Caco-2 (cell line): ENCODE results near the gene TOPBP1. TPM values are rescaled to one million over a fixed set of nuclear protein-coding genes. Genes with fewer than 3 reads are reported as not detected.
A peak's percentile ranks its signal among the peaks of the same experiment; 100 is the strongest.
"Not testable (repeated sequence)": the region's sequence is repeated elsewhere in the genome, so short reads cannot be mapped to it uniquely, and the experiment has no call there.

ENCODE experiments used
- BruUV-seq: library from RNA; stranded (reverse); fragments of 400-500 nt; replicated peaks from 2 replicates; lab custom pipeline; 2021; lab: Mats Ljungman, UMichigan
- CTCF ChIA-PET: fragments of 300-600 bp; sonication (Branson Sonifier 250); formaldehyde crosslinking; loops from one replicate; lab custom pipeline; 2022; ENCODE audit warnings: antibody characterized with exemption; lab: Charles Lee
- POLR2A ChIA-PET: fragments of 300-600 bp; sonication (Branson Sonifier 250); formaldehyde crosslinking; loops from one replicate; lab custom pipeline; 2022; ENCODE audit warnings: antibody characterized with exemption; lab: Charles Lee
- DNase-seq, 2 experiments: peaks; one replicate each; pipeline versions ENCODE4 v3.0.0 to v3.0.0-alpha.2; 2020 to 2022
- H3K27me3 ChIP-seq: replicated peaks from 2 replicates; pipeline ENCODE4 v1.6.0; 2011; ENCODE audit warnings: low read length; ENCODE audit not compliant: control insufficient read depth, insufficient read depth
- H3K36me3 ChIP-seq: 2 replicates; pipeline ENCODE4 v1.5.1; 2011; ENCODE audit warnings: low read length; ENCODE audit not compliant: control insufficient read depth, insufficient read depth
- H3K4me1 ChIP-seq: fragments of 250-450 bp; sonication (Bioruptor Pico); 2 replicates; pipeline ENCODE4 v1.5.1; 2020; ENCODE audit warnings: mild to moderate bottlenecking
- H3K4me3 ChIP-seq: 2 replicates; pipeline ENCODE4 v1.5.1; 2011; ENCODE audit warnings: low read depth, mild to moderate bottlenecking, control low read depth, low read length
- H3K9me3 ChIP-seq: fragments of 250-450 bp; sonication (Bioruptor Pico); 2 replicates; pipeline ENCODE4 v1.5.1; 2020; ENCODE audit warnings: mild to moderate bottlenecking, moderate library complexity
- H3K27ac Mint-ChIP-seq: one replicate; pipeline ENCODE4 v1.8.0; 2022; ENCODE audit warnings: mixed read lengths; ENCODE audit not compliant: unreplicated experiment
- H3K27me3 Mint-ChIP-seq: one replicate; pipeline ENCODE4 v1.8.0; 2022; ENCODE audit warnings: mixed read lengths; ENCODE audit not compliant: insufficient read depth, unreplicated experiment
- H3K36me3 Mint-ChIP-seq: one replicate; pipeline ENCODE4 v1.8.0; 2022; ENCODE audit warnings: mild to moderate bottlenecking, mixed read lengths; ENCODE audit not compliant: insufficient read depth, unreplicated experiment
- H3K4me1 Mint-ChIP-seq: one replicate; pipeline ENCODE4 v1.8.0; 2022; ENCODE audit warnings: low read depth, mixed read lengths; ENCODE audit not compliant: unreplicated experiment
- H3K4me3 Mint-ChIP-seq: one replicate; pipeline ENCODE4 v1.8.0; 2022; ENCODE audit warnings: mild to moderate bottlenecking, moderate library complexity, mixed read lengths; ENCODE audit not compliant: unreplicated experiment
- H3K9me3 Mint-ChIP-seq: one replicate; pipeline ENCODE4 v1.8.0; 2022; ENCODE audit warnings: mixed read lengths; ENCODE audit not compliant: unreplicated experiment
- intact Hi-C: fragments of 100-400 bp; cut with micrococcal nuclease; formaldehyde crosslinking; loops from one replicate; pipeline ENCODE4 v1.10.0; 2022; ENCODE audit not compliant: unreplicated experiment
- total RNA-seq: library from RNA; stranded (reverse); gene quantifications from 2 replicates; pipeline ENCODE4 v1.2.3, GENCODE V29; 2022
- TF ChIP-seq, protein P1 (sequence below), 2 experiments: fragments of 200-600 bp in 1 of 2; IDR thresholded peaks; 1 replicate in 1 of 2; 2 replicates in 1 of 2; pipeline versions ENCODE4 v1.5.1 to v1.8.0; 2011 to 2022; ENCODE audit warnings: antibody characterized with exemption in 1 of 2, control low read depth in 1 of 2, inconsistent platforms in 1 of 2, low read depth in 1 of 2, low read length in 1 of 2, mild to moderate bottlenecking in 1 of 2, moderate library complexity in 1 of 2; ENCODE audit not compliant: insufficient read depth in 1 of 2, severe bottlenecking in 1 of 2, unreplicated experiment in 1 of 2

TOPBP1 gene
- total RNA-seq, 1 experiment from 2014 or later: 57.1 TPM

DNA sequence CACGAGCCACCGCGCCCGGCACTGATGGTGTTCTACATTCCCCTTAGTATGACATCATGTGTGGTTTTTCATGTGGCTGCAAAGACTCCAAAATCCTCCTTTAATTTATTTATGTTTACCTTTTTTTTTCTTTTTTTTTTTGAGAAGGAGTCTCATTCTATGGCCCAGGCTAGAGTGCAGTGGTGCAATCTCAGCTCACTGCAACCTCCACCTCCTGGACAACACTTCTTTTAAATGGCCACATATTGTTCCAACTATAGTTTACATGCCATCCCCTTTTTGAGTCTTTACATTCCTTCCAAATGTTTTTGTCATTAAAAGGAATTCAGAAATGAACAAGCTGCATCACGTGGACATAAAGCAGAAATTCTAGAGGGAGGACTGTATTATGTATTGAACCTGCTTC lies 98.6 kb downstream of the TOPBP1 start:
- Mint-ChIP-seq H3K4me1 (peaks cover 29% of the 10 kb centered on the region), H3K27me3 (no peaks in the 10 kb centered on the region), H3K4me3 (no peak overlapping the region), H3K9me3 (no peaks in the 10 kb centered on the region), H3K27ac (peak overlapping the region; percentile 83), H3K36me3 (peaks cover 6% of the 10 kb centered on the region)
- ChIA-PET POLR2A (interaction anchor here (1.5 kb wide), 1 partner anchor 10 kb away, joined by 7 read pairs; the partner anchor contains the start of gene CDV3), CTCF (interaction anchor here (0.9 to 1.4 kb wide), 3 partner anchors 15 to 115 kb away, joined by 3 to 4 read pairs (median 4); no protein-coding TSS in a partner anchor)
- H3K4me3 ChIP-seq: no peak overlapping the region
- no peaks in the 10 kb centered on the region for H3K36me3 ChIP-seq
- H3K9me3 ChIP-seq: no peaks in the 10 kb centered on the region
- intact Hi-C loops: no loop called here
- H3K4me1 ChIP-seq: peaks cover 40% of the 10 kb centered on the region
- H3K27me3 ChIP-seq: no peaks in the 10 kb centered on the region
- no TSS peak for BruUV-seq
- DNase-seq: no peak
- TF ChIP-seq, protein P1, sequence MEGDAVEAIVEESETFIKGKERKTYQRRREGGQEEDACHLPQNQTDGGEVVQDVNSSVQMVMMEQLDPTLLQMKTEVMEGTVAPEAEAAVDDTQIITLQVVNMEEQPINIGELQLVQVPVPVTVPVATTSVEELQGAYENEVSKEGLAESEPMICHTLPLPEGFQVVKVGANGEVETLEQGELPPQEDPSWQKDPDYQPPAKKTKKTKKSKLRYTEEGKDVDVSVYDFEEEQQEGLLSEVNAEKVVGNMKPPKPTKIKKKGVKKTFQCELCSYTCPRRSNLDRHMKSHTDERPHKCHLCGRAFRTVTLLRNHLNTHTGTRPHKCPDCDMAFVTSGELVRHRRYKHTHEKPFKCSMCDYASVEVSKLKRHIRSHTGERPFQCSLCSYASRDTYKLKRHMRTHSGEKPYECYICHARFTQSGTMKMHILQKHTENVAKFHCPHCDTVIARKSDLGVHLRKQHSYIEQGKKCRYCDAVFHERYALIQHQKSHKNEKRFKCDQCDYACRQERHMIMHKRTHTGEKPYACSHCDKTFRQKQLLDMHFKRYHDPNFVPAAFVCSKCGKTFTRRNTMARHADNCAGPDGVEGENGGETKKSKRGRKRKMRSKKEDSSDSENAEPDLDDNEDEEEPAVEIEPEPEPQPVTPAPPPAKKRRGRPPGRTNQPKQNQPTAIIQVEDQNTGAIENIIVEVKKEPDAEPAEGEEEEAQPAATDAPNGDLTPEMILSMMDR (IDR thresholded peaks at IDR 0.05; ENCODE audit: insufficient read depth in 1 of 2, low read depth in 1 of 2, low read length in 1 of 2, severe bottlenecking in 1 of 2, unreplicated experiment in 1 of 2): no peak

DNA sequence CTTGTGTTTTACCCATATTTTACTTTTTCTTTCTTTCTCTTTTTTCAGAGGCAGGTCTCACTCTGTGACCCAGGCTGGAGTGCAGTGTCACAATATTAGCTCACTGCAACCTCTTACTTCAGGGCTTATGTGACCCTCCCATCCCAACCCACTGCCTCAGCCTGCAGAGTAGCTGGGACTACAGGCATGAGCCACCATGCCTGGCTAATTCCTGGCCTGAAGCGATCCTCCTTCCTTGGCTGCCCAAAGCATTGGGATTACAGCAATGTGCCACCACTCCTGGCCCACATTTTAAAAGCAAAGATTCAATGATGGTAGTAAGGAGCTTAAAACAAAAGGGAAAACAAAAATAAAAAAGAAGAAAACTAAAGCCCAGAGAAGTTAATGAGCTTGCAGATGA lies 99.4 kb downstream of the TOPBP1 start:
- no peak for DNase-seq
- Mint-ChIP-seq H3K9me3 (no peaks in the 10 kb centered on the region), H3K27ac (no peak overlapping the region), H3K36me3 (peaks cover 6% of the 10 kb centered on the region), H3K4me1 (peaks cover 22% of the 10 kb centered on the region), H3K4me3 (no peak overlapping the region), H3K27me3 (no peaks in the 10 kb centered on the region)
- no peaks in the 10 kb centered on the region for H3K9me3 ChIP-seq
- ChIA-PET POLR2A (interaction anchor here (1.5 kb wide), 1 partner anchor 11 kb away, joined by 7 read pairs; the partner anchor contains the start of gene CDV3), CTCF (interaction anchor here (0.9 to 1.4 kb wide), 4 partner anchors 13 to 114 kb away, joined by 3 to 4 read pairs (median 4); no protein-coding TSS in a partner anchor)
- H3K36me3 ChIP-seq: no peaks in the 10 kb centered on the region
- BruUV-seq: no TSS peak
- TF ChIP-seq, protein P1 (IDR thresholded peaks at IDR 0.05; ENCODE audit: insufficient read depth in 1 of 2, low read depth in 1 of 2, low read length in 1 of 2, severe bottlenecking in 1 of 2, unreplicated experiment in 1 of 2): no peak
- no peaks in the 10 kb centered on the region for H3K27me3 ChIP-seq
- intact Hi-C loops: no loop called here
- H3K4me3 ChIP-seq: no peak overlapping the region
- H3K4me1 ChIP-seq: peaks cover 36% of the 10 kb centered on the region

DNA sequence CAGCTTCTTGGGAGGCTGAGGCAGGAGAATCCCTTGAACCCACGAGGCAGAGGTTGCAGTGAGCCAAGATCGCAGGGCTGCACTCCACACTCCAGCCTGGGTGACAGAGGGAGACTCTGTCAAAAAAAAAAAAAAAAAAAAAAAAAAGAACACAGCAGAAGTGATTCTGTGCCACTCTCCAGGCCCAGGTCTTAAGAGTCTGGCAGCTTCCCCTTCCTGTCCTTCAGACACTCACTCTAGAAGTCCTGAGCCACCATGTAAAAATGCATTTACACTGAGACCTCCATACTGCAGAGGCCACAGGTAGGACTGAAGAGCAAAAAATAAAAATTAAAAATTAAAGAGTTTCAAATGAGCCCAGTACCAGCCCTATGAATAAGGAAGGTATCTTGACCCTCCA lies 100.1 kb downstream of the TOPBP1 start:
- ChIA-PET POLR2A (interaction anchor here (1.0 to 1.5 kb wide), 2 partner anchors 11 to 14 kb away, joined by 4 to 7 read pairs; partner anchors contain the start of gene CDV3), CTCF (interaction anchor here (1.0 kb wide), 1 partner anchor 13 kb away, joined by 3 read pairs; no protein-coding TSS in a partner anchor)
- DNase-seq: no peak
- Mint-ChIP-seq H3K9me3 (no peaks in the 10 kb centered on the region), H3K27ac (no peak overlapping the region), H3K4me1 (peaks cover 22% of the 10 kb centered on the region), H3K27me3 (no peaks in the 10 kb centered on the region), H3K36me3 (peaks cover 6% of the 10 kb centered on the region), H3K4me3 (no peak overlapping the region)
- Histone ChIP-seq H3K4me3 (no peak overlapping the region), H3K36me3 (no peaks in the 10 kb centered on the region), H3K9me3 (no peaks in the 10 kb centered on the region), H3K4me1 (peaks cover 36% of the 10 kb centered on the region), H3K27me3 (no peaks in the 10 kb centered on the region)
- intact Hi-C loops: no loop called here
- TF ChIP-seq, protein P1 (IDR thresholded peaks at IDR 0.05; ENCODE audit: insufficient read depth in 1 of 2, low read depth in 1 of 2, low read length in 1 of 2, severe bottlenecking in 1 of 2, unreplicated experiment in 1 of 2): no peak
- BruUV-seq: no TSS peak

DNA sequence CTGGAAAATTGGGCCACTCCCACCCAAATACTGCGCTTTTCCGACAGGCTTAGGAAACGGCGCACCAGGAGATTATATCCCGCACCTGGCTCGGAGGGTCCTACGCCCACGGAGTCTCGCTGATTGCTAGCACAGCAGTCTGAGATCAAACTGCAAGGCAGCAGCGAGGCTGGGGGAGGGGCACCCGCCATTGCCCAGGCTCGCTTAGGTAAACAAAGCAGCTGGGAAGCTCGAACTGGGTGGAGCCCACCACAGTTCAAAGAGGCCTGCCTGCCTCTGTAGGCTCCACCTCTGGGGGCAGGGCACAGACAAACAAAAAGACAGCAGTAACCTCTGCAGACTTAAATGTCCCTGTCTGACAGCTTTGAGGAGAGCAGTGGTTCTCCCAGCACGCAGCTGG lies 110.2 kb downstream of the TOPBP1 start:
- H3K9me3 ChIP-seq, H3K27me3 Mint-ChIP-seq, intact Hi-C loops, H3K27ac Mint-ChIP-seq, POLR2A ChIA-PET, H3K9me3 Mint-ChIP-seq, H3K27me3 ChIP-seq, DNase-seq, BruUV-seq, H3K4me3 ChIP-seq, H3K36me3 Mint-ChIP-seq, H3K36me3 ChIP-seq, H3K4me3 Mint-ChIP-seq: not testable (repeated sequence)
- peaks cover 28% of the 10 kb centered on the region for H3K4me1 ChIP-seq
- peaks cover 25% of the 10 kb centered on the region for H3K4me1 Mint-ChIP-seq
- CTCF ChIA-PET: interaction anchor here (0.6 kb wide), 1 partner anchor 110 kb away, joined by 6 read pairs; no protein-coding TSS in a partner anchor
